ENCODE measurements around the gene NPAS3. TPM values are rescaled to one million over a fixed set of nuclear protein-coding genes. Genes with fewer than 3 reads are reported as not detected.

NPAS3 gene
- total RNA-seq, 1 experiment from 2014 or later = not detected

DNA sequence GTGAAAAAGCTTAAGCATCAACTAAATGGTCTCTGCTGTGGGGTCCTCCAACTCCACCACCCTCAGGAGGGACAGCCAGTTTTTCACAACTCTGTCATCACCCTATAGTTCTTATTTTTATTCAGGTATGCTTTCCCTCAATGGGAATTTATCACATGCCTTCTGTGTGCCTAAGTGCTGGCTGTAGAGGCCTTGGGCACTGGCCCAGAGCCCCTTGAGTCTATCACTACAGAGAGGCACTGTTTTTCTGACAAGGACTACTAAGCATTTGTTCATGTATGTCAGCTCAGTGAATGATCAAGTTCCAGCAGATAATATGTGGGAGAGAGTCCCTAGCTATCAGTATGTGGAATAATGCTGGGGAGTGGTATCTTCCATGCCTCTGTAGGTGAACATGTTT, 463.9 kb downstream of the NPAS3 start:
- BruUV-seq (replicated peaks) = no TSS peak
- no peaks in the 10 kb centered on the region for H3K79me2 ChIP-seq (ENCODE audit: insufficient read depth, low read length)
- H2AFZ ChIP-seq (ENCODE audit: low read depth, low read length, poor library complexity, severe bottlenecking) = no peak overlapping the region
- TF ChIP-seq ZFX (IDR thresholded peaks at IDR 0.05) (no peak), CEBPB (IDR thresholded peaks at IDR 0.05; ENCODE audit: low read depth) (no peak), SRF (IDR thresholded peaks at IDR 0.05; ENCODE audit: low read depth) (no peak), CTCF (IDR thresholded peaks at IDR 0.05 in 2 of 3, conservative IDR thresholded peaks at IDR 0.05 in 1 of 3; ENCODE audit: borderline replicate concordance in 1 of 3, insufficient read depth in 1 of 3, low read depth in 2 of 3, low read length in 2 of 3) (no peak), TCF7L2 (IDR thresholded peaks at IDR 0.05; ENCODE audit: borderline replicate concordance, extremely low read depth, insufficient read depth, insufficient read length) (no peak), SP1 (IDR thresholded peaks at IDR 0.05; ENCODE audit: low read depth) (no peak), EZH2phosphoT487 (IDR thresholded peaks at IDR 0.05; ENCODE audit: borderline replicate concordance) (no peak), JUND (IDR thresholded peaks at IDR 0.05) (no peak), YY1 (IDR thresholded peaks at IDR 0.05; ENCODE audit: extremely low read depth, insufficient replicate concordance, low read depth, low read length) (no peak), ATF3 (IDR thresholded peaks at IDR 0.05) (no peak), FOSL1 (IDR thresholded peaks at IDR 0.05; ENCODE audit: low read depth) (no peak), EZH2 (IDR thresholded peaks at IDR 0.05) (no peak), RAD21 (IDR thresholded peaks at IDR 0.05; ENCODE audit: low read depth) (no peak), ELF1 (IDR thresholded peaks at IDR 0.05; ENCODE audit: borderline replicate concordance, low read depth) (no peak), CBX3 (IDR thresholded peaks at IDR 0.05; ENCODE audit: low read depth) (no peak)
- TF ChIP-seq, protein P1, sequence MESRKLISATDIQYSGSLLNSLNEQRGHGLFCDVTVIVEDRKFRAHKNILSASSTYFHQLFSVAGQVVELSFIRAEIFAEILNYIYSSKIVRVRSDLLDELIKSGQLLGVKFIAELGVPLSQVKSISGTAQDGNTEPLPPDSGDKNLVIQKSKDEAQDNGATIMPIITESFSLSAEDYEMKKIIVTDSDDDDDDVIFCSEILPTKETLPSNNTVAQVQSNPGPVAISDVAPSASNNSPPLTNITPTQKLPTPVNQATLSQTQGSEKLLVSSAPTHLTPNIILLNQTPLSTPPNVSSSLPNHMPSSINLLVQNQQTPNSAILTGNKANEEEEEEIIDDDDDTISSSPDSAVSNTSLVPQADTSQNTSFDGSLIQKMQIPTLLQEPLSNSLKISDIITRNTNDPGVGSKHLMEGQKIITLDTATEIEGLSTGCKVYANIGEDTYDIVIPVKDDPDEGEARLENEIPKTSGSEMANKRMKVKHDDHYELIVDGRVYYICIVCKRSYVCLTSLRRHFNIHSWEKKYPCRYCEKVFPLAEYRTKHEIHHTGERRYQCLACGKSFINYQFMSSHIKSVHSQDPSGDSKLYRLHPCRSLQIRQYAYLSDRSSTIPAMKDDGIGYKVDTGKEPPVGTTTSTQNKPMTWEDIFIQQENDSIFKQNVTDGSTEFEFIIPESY (IDR thresholded peaks at IDR 0.05; ENCODE audit: extremely low read depth, insufficient replicate concordance, low read length) = no peak
- TF ChIP-seq, protein P2, sequence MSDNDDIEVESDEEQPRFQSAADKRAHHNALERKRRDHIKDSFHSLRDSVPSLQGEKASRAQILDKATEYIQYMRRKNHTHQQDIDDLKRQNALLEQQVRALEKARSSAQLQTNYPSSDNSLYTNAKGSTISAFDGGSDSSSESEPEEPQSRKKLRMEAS (IDR thresholded peaks at IDR 0.05) = no peak
- no peak overlapping the region for H3K9ac ChIP-seq (ENCODE audit: low read length)
- RAD21 ChIA-PET (ENCODE audit: low non-redundant PET in 1 of 2, low total read pairs in 2 of 2, uncharacterized antibody in 2 of 2, unreplicated experiment in 2 of 2) = no interaction called here
- ATAC-seq = no peak
- CTCF ChIA-PET = no interaction called here
- H4K20me1 ChIP-seq (ENCODE audit: insufficient read depth) = no peaks in the 10 kb centered on the region
- no peak overlapping the region for H3K4me2 ChIP-seq (ENCODE audit: low read length)
- DNase-seq (ENCODE audit: low read depth, low spot score) = no peak
- H3K4me1 ChIP-seq (ENCODE audit: control insufficient read depth in 1 of 2, insufficient read depth in 2 of 2, low read length in 2 of 2) = no peaks in the 10 kb centered on the region
- intact Hi-C loops (cut with micrococcal nuclease) = no loop called here
- no peak overlapping the region for H3K27ac ChIP-seq (ENCODE audit: low read depth, low read length)
- POLR2A ChIA-PET = no interaction called here
- no peaks in the 10 kb centered on the region for H3K36me3 ChIP-seq (ENCODE audit: control insufficient read depth in 1 of 2, insufficient read depth in 2 of 2, low read length in 2 of 2)
- H3K9me2 ChIP-seq (ENCODE audit: insufficient read depth) = no peaks in the 10 kb centered on the region
- H3K9me3 ChIP-seq (ENCODE audit: control insufficient read depth in 1 of 2, insufficient read depth in 1 of 2, low read depth in 1 of 2, low read length in 2 of 2) = peaks cover 0 to 10% of the 10 kb centered on the region in 2 experiments; a peak in 3 of 4 replicates
- no peak overlapping the region for H3K4me3 ChIP-seq (replicated peaks in 1 of 2; ENCODE audit: low read depth in 1 of 2, low read length in 2 of 2)
- no peaks in the 10 kb centered on the region for H3K27me3 ChIP-seq (ENCODE audit: insufficient read depth, low read length)
